GM21737 (cell line): ENCODE data around the gene NCOA3.
A peak's percentile ranks its signal among the peaks of the same experiment; 100 is the strongest.
"Not testable (repeated sequence)": the region's sequence is repeated elsewhere in the genome, so short reads cannot be mapped to it uniquely, and the experiment has no call there.

Experiments used
- ATAC-seq: cut with Tn5 transposase; IDR thresholded peaks from one replicate; pipeline ENCODE4 v1.9.1; 2021; ENCODE audit warnings: mild to moderate bottlenecking, moderate library complexity; ENCODE audit not compliant: unreplicated experiment

Gene NCOA3

GRCh38 chr20:47468290-47469050 is 33.2 kb upstream of the NCOA3 start:
- peak; percentile 51 for ATAC-seq

GRCh38 chr20:47475419-47476044 is 26.2 kb upstream of the NCOA3 start:
- no peak for ATAC-seq

GRCh38 chr20:47476452-47476851 is 25.2 kb upstream of the NCOA3 start:
- ATAC-seq, result no peak

- ATAC-seq, result no peak
Measured at GRCh38 chr20:47479093-47479492, 22.6 kb upstream of the NCOA3 start.

GRCh38 chr20:47479506-47479905 is 22.2 kb upstream of the NCOA3 start:
- ATAC-seq, result no peak

GRCh38 chr20:47480239-47480638 is 21.4 kb upstream of the NCOA3 start:
- ATAC-seq, result no peak

GRCh38 chr20:47480705-47481104 is 21.0 kb upstream of the NCOA3 start:
- ATAC-seq, result no peak

GRCh38 chr20:47481330-47482216 is 20.1 kb upstream of the NCOA3 start:
- ATAC-seq, result no peak

GRCh38 chr20:47482705-47483104 is 19.0 kb upstream of the NCOA3 start:
- ATAC-seq, result no peak

- no peak for ATAC-seq
Measured at GRCh38 chr20:47484303-47484702, 17.4 kb upstream of the NCOA3 start.

- peak; percentile 71 for ATAC-seq
Measured at GRCh38 chr20:47487175-47487917, 14.3 kb upstream of the NCOA3 start.

GRCh38 chr20:47489448-47489872 is 12.2 kb upstream of the NCOA3 start:
- ATAC-seq, result no peak

GRCh38 chr20:47490795-47491194 is 10.9 kb upstream of the NCOA3 start:
- ATAC-seq, result no peak

GRCh38 chr20:47492284-47492683 is 9.4 kb upstream of the NCOA3 start:
- ATAC-seq, result no peak

- ATAC-seq, result no peak
Measured at GRCh38 chr20:47493175-47493962, 8.3 kb upstream of the NCOA3 start.

- ATAC-seq, result no peak
Measured at GRCh38 chr20:47493963-47494293, 7.8 kb upstream of the NCOA3 start.

GRCh38 chr20:47494606-47495005 is 7.1 kb upstream of the NCOA3 start:
- not testable (repeated sequence) for ATAC-seq

GRCh38 chr20:47496118-47496517 is 5.6 kb upstream of the NCOA3 start:
- ATAC-seq, result no peak

- no peak for ATAC-seq
Measured at GRCh38 chr20:47498606-47499005, 3.1 kb upstream of the NCOA3 start.

- ATAC-seq, result no peak
Measured at GRCh38 chr20:47499053-47499452, 2.6 kb upstream of the NCOA3 start.
